ENCODE measurements around the gene MTNR1B. TPM values are rescaled to one million over a fixed set of nuclear protein-coding genes. Genes with fewer than 3 reads are reported as not detected.

The MTNR1B gene
- total and polyA plus RNA-seq, 2 experiments from 2014 or later = not detected

DNA sequence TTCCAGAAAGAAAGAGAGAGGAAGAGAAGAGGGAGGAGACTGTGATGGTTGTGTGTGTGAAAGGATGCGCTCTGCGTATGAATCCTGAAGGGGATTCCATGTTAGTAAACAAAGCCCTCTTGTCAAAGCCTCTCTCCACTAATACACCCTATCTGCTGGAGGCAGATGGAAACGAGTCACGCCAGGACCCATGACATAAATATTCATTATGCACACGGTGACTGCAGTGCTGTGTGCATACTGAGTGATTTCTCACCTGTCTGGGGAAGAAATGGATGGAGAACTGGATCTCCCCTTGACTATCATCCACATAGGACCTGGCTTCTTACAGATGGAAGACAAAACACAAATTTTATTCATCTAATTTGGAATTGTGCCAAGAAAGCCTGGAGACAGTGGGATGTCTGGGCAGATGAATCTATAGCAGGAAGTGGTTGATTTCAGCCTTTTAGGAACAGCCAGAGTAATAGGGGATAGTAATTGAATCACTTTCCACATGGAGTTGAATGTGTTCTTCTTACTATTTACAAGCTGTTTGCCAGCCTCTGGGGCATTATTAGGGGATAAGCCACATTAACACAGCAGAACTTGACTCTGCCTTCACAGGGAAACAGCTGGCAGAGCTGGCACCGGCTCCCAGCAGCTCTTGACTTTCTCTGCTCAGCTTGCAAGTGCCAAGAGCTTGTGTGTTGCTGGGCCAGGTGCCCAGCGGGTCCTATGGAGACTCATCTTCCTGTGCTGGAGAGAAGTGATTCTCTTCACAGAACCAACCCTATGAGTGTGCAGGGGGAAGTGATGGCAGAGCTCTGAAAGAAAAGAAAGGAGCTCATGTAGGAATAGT is 9.0 kb downstream of the MTNR1B start:
- H3K27ac ChIP-seq = no peak overlapping the region
- H3K4me2 ChIP-seq (ENCODE audit: unreplicated experiment) = no peak overlapping the region

DNA sequence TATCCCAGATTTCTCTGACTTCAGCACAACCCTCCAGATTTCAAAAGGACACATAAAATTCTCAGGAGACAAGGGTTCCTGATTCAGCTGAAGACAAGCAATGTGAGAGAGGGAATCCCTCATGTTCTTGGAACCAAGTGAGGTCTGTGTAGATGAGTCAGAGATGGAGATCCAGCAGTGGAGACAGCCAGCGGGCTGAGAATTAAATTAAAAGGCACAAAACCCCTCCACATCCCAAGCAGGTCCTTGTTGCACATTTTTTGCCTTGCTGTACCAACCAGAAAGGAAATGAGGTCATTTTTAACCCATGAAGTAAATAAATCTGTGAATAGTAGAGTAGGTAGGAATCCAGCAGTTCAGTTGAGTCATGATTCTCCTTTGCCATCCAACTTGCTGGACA is 9.7 kb downstream of the MTNR1B start:
- Histone ChIP-seq H3K9ac (no peak overlapping the region), H4K20me1 (ENCODE audit: insufficient read depth) (no peaks in the 10 kb centered on the region), H3K27ac (no peak overlapping the region), H3K4me1 (ENCODE audit: insufficient read depth) (no peaks in the 10 kb centered on the region), H3K4me3 (no peak overlapping the region), H3K36me3 (ENCODE audit: low read depth) (no peaks in the 10 kb centered on the region), H3K9me2 (ENCODE audit: insufficient read depth) (no peaks in the 10 kb centered on the region), H3F3A (ENCODE audit: insufficient read depth) (peaks cover 6% of the 10 kb centered on the region; the same call in 1 of the 2 replicates), H3K4me2 (ENCODE audit: unreplicated experiment) (no peak overlapping the region), H2AFZ (no peak overlapping the region), H3K9me3 (ENCODE audit: low read depth) (no peaks in the 10 kb centered on the region), H3K27me3 (replicated peaks; ENCODE audit: insufficient read depth) (no peaks in the 10 kb centered on the region), H3K79me2 (ENCODE audit: insufficient read depth) (no peaks in the 10 kb centered on the region)
- WGBS, 2 experiments (ENCODE audit: low coverage in 1 of 2, low lambda C conversion rate in 2 of 2, missing lambda C conversion rate in 2 of 2) = 35 to 43% methylated on average over 1 of the region's 1 CpG
- peak; percentile 49 for DNase-seq
- TF ChIP-seq EZH2phosphoT487 (IDR thresholded peaks at IDR 0.05; ENCODE audit: insufficient read depth, low read depth) = no peak
- no peak for TF ChIP-seq EZH2 (IDR thresholded peaks at IDR 0.05; ENCODE audit: insufficient read depth, poor library complexity, severe bottlenecking)
- in situ Hi-C loops (cut with MboI) = no loop called here

More for the DNA sequence above, 9.0 kb downstream of the MTNR1B start:
- TF ChIP-seq EZH2 (IDR thresholded peaks at IDR 0.05; ENCODE audit: insufficient read depth, poor library complexity, severe bottlenecking) = no peak
- no peak for TF ChIP-seq EZH2phosphoT487 (IDR thresholded peaks at IDR 0.05; ENCODE audit: insufficient read depth, low read depth)
- no peaks in the 10 kb centered on the region for H3K36me3 ChIP-seq (ENCODE audit: low read depth)
- no peak overlapping the region for H3K4me3 ChIP-seq
- H3K27me3 ChIP-seq (replicated peaks; ENCODE audit: insufficient read depth) = no peaks in the 10 kb centered on the region
- H3K4me1 ChIP-seq (ENCODE audit: insufficient read depth) = no peaks in the 10 kb centered on the region
- H3K9me3 ChIP-seq (ENCODE audit: low read depth) = no peaks in the 10 kb centered on the region
- H3F3A ChIP-seq (ENCODE audit: insufficient read depth) = peaks cover 6% of the 10 kb centered on the region; the same call in 1 of the 2 replicates
- in situ Hi-C loops (cut with MboI) = no loop called here
- no peaks in the 10 kb centered on the region for H4K20me1 ChIP-seq (ENCODE audit: insufficient read depth)
- no peak overlapping the region for H2AFZ ChIP-seq
- DNase-seq = peak; percentile 59
- H3K9ac ChIP-seq = no peak overlapping the region
- WGBS, 2 experiments (ENCODE audit: low coverage in 1 of 2, low lambda C conversion rate in 2 of 2, missing lambda C conversion rate in 2 of 2) = 38 to 45% methylated on average over 7 of the region's 7 CpGs
- H3K9me2 ChIP-seq (ENCODE audit: insufficient read depth) = no peaks in the 10 kb centered on the region
- no peaks in the 10 kb centered on the region for H3K79me2 ChIP-seq (ENCODE audit: insufficient read depth)

DNA sequence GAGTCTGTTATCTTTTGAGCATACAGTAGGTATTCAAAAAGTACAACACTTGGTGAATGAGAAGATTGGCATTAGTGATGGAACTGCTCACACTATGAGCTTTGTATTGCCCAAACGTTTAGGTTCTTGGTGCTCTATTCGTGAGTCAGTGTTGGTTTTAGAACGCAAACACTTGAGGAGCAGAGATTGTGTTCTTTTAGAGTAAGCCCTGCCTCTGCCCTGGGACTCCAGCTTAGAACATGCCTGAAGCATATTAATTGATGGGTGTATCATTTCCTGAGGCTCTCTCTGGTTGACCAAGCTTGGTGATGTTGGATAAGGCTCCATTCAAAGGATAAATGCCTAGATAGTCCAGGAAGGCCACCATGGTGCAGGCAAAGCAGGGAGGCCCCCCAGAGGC is 10.9 kb downstream of the MTNR1B start:
- peaks cover 6% of the 10 kb centered on the region; the same call in 1 of the 2 replicates for H3F3A ChIP-seq (ENCODE audit: insufficient read depth)
- no peaks in the 10 kb centered on the region for H3K36me3 ChIP-seq (ENCODE audit: low read depth)
- peaks cover 8% of the 10 kb centered on the region; the same call in 1 of the 2 replicates for H3K27me3 ChIP-seq (replicated peaks; ENCODE audit: insufficient read depth)
- H2AFZ ChIP-seq = no peak overlapping the region
- no peak for TF ChIP-seq EZH2phosphoT487 (IDR thresholded peaks at IDR 0.05; ENCODE audit: insufficient read depth, low read depth)
- no peak for TF ChIP-seq EZH2 (IDR thresholded peaks at IDR 0.05; ENCODE audit: insufficient read depth, poor library complexity, severe bottlenecking)
- H3K4me2 ChIP-seq (ENCODE audit: unreplicated experiment) = no peak overlapping the region
- no peaks in the 10 kb centered on the region for H3K9me2 ChIP-seq (ENCODE audit: insufficient read depth)
- in situ Hi-C loops (cut with MboI) = no loop called here
- H3K9ac ChIP-seq = no peak overlapping the region
- no peak overlapping the region for H3K27ac ChIP-seq
- WGBS, 2 experiments (ENCODE audit: low coverage in 1 of 2, low lambda C conversion rate in 2 of 2, missing lambda C conversion rate in 2 of 2) = 20 to 30% methylated on average over 3 of the region's 3 CpGs
- H4K20me1 ChIP-seq (ENCODE audit: insufficient read depth) = no peaks in the 10 kb centered on the region
- DNase-seq = no peak
- H3K79me2 ChIP-seq (ENCODE audit: insufficient read depth) = no peaks in the 10 kb centered on the region
- no peaks in the 10 kb centered on the region for H3K9me3 ChIP-seq (ENCODE audit: low read depth)
- H3K4me3 ChIP-seq = no peak overlapping the region
- H3K4me1 ChIP-seq (ENCODE audit: insufficient read depth) = no peaks in the 10 kb centered on the region

DNA sequence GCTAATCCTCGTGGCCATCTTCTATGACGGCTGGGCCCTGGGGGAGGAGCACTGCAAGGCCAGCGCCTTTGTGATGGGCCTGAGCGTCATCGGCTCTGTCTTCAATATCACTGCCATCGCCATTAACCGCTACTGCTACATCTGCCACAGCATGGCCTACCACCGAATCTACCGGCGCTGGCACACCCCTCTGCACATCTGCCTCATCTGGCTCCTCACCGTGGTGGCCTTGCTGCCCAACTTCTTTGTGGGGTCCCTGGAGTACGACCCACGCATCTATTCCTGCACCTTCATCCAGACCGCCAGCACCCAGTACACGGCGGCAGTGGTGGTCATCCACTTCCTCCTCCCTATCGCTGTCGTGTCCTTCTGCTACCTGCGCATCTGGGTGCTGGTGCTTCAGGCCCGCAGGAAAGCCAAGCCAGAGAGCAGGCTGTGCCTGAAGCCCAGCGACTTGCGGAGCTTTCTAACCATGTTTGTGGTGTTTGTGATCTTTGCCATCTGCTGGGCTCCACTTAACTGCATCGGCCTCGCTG is 12.1 kb downstream of the MTNR1B start:
- no peak overlapping the region for H2AFZ ChIP-seq
- no peaks in the 10 kb centered on the region for H3K36me3 ChIP-seq (ENCODE audit: low read depth)
- no peak for TF ChIP-seq EZH2 (IDR thresholded peaks at IDR 0.05; ENCODE audit: insufficient read depth, poor library complexity, severe bottlenecking)
- TF ChIP-seq EZH2phosphoT487 (IDR thresholded peaks at IDR 0.05; ENCODE audit: insufficient read depth, low read depth) = no peak
- H3K9me3 ChIP-seq (ENCODE audit: low read depth) = no peaks in the 10 kb centered on the region
- H3F3A ChIP-seq (ENCODE audit: insufficient read depth) = peaks cover 6% of the 10 kb centered on the region; the same call in 1 of the 2 replicates
- in situ Hi-C loops (cut with MboI) = no loop called here
- H3K27ac ChIP-seq = no peak overlapping the region
- H3K9ac ChIP-seq = no peak overlapping the region
- H3K4me3 ChIP-seq = no peak overlapping the region
- no peaks in the 10 kb centered on the region for H3K4me1 ChIP-seq (ENCODE audit: insufficient read depth)
- DNase-seq = no peak
- 63% methylated on average over 24 of the region's 24 CpGs for WGBS, 2 experiments (ENCODE audit: low coverage in 1 of 2, low lambda C conversion rate in 2 of 2, missing lambda C conversion rate in 2 of 2)
- no peaks in the 10 kb centered on the region for H3K79me2 ChIP-seq (ENCODE audit: insufficient read depth)
- H3K9me2 ChIP-seq (ENCODE audit: insufficient read depth) = no peaks in the 10 kb centered on the region
- H3K4me2 ChIP-seq (ENCODE audit: unreplicated experiment) = no peak overlapping the region
- peaks cover 11% of the 10 kb centered on the region; the same call in 1 of the 2 replicates for H3K27me3 ChIP-seq (replicated peaks; ENCODE audit: insufficient read depth)
- H4K20me1 ChIP-seq (ENCODE audit: insufficient read depth) = no peaks in the 10 kb centered on the region
